IPS-NIHi7 (cell line): ENCODE measurements around the gene HDAC4.

ENCODE experiments used
- DNase-seq: peaks from one replicate; pipeline ENCODE4 v3.0.0; 2012; ENCODE audit warnings: mixed read lengths; ENCODE audit errors: extremely low spot score

HDAC4 gene

GRCh38 chr2:239429473-239430350 lies 28.9 kb upstream of the HDAC4 start:
- DNase-seq = no peak

- no peak for DNase-seq
Measured at GRCh38 chr2:239425631-239426030, 24.8 kb upstream of the HDAC4 start.

GRCh38 chr2:239424337-239425045 lies 23.7 kb upstream of the HDAC4 start:
- DNase-seq = no peak

GRCh38 chr2:239423551-239423950 lies 22.7 kb upstream of the HDAC4 start:
- no peak for DNase-seq

- DNase-seq = no peak
Measured at GRCh38 chr2:239421851-239422250, 21.0 kb upstream of the HDAC4 start.

GRCh38 chr2:239420082-239420481 lies 19.3 kb upstream of the HDAC4 start:
- no peak for DNase-seq

- DNase-seq = no peak
Measured at GRCh38 chr2:239418918-239419317, 18.1 kb upstream of the HDAC4 start.

- no peak for DNase-seq
Measured at GRCh38 chr2:239412905-239413603, 12.2 kb upstream of the HDAC4 start.

GRCh38 chr2:239411549-239412319 lies 10.9 kb upstream of the HDAC4 start:
- DNase-seq = no peak

GRCh38 chr2:239411117-239411516 lies 10.3 kb upstream of the HDAC4 start:
- no peak for DNase-seq

GRCh38 chr2:239409976-239410375 lies 9.2 kb upstream of the HDAC4 start:
- DNase-seq = no peak

GRCh38 chr2:239407112-239407511 lies 6.3 kb upstream of the HDAC4 start:
- no peak for DNase-seq

GRCh38 chr2:239406316-239406995 lies 5.6 kb upstream of the HDAC4 start:
- no peak for DNase-seq

GRCh38 chr2:239405071-239405470 lies 4.3 kb upstream of the HDAC4 start:
- DNase-seq = no peak

GRCh38 chr2:239402666-239403065 lies 1.8 kb upstream of the HDAC4 start:
- no peak for DNase-seq

- no peak for DNase-seq
Measured at GRCh38 chr2:239401881-239402233, 1.0 kb upstream of the HDAC4 start.

GRCh38 chr2:239401067-239401880 lies 454 bp upstream of the HDAC4 start:
- peak; percentile 98 for DNase-seq

- no peak for DNase-seq
Measured at GRCh38 chr2:239399921-239400595, 762 bp downstream of the HDAC4 start.

GRCh38 chr2:239399433-239399920 lies 1.3 kb downstream of the HDAC4 start:
- DNase-seq = no peak

- no peak for DNase-seq
Measured at GRCh38 chr2:239398521-239398921, 2.3 kb downstream of the HDAC4 start.
